Measurements from ENCODE around the gene POU2F2.
"Not testable (repeated sequence)": the region's sequence is repeated elsewhere in the genome, so short reads cannot be mapped to it uniquely, and the experiment has no call there.

Gene POU2F2

DNA sequence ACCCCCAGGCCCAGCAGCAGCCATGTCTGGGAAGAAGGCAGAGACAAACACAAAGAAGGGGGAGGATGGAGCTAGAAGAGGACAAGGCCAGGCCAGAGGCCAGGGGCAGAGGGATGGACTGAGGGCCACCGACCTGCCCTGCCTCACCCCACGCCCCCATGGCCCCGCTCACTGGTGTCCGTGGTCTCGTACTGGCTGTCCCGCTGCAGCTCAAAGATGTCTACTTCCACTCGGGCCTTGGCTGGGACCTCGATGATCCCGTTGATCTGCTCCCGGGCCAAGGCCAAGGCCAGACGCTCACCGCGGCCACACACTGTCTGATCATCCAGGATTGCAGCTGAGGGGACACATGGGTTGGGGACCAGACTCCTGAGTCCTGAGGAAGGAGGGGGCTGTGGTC is 67.2 kb downstream of the POU2F2 start:
- DNase-seq (ENCODE audit: low read depth in 2 of 2, low spot score in 1 of 2) = no peak

DNA sequence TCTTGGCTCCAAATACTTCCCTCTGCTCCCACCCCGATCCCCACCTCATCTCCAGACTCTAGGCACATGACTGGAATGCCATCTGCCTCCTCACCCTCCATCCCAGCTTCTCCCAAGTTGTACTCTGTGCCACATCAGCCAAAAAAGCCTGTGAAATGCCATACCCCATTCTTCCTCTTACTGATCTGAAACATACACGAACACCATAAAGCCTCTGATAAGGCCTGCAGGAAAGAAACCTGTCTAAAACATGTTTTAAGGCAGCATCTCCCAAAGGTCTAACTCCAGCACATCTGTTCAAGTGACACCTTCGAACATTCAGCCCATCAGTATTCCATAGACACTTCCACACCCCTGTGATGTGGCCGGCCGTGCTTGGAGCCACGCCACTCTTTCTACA is 67.8 kb downstream of the POU2F2 start:
- no peak for DNase-seq (ENCODE audit: low read depth in 2 of 2, low spot score in 1 of 2)

DNA sequence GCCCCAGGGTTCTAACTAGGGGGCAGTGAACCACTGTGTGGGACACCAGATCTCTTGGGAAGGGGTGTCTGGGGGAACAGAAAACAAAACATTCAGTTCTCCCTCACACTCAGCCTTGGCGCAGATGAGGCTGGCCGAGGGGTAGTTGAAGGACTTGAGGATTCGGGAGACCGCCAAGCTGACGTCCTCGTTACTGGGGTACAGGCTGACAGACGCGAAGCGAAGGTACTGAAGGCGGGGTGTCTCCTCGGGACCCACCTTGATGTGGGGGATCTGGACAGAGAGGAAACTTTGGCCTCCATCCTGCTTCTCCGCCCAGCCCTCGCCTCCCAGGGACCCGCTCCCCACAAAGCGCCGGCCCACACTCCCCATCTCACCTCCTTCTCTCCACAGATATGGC is 69.9 kb downstream of the POU2F2 start:
- no peak for DNase-seq (ENCODE audit: low read depth in 2 of 2, low spot score in 1 of 2)

- no peak for DNase-seq (ENCODE audit: low read depth in 2 of 2, low spot score in 1 of 2)
Observed at GRCh38 chr19:42060117-42060516, 72.1 kb downstream of the POU2F2 start.

- no peak for DNase-seq (ENCODE audit: low read depth in 2 of 2, low spot score in 1 of 2)
Observed at GRCh38 chr19:42059196-42059595, 73.0 kb downstream of the POU2F2 start.

DNA sequence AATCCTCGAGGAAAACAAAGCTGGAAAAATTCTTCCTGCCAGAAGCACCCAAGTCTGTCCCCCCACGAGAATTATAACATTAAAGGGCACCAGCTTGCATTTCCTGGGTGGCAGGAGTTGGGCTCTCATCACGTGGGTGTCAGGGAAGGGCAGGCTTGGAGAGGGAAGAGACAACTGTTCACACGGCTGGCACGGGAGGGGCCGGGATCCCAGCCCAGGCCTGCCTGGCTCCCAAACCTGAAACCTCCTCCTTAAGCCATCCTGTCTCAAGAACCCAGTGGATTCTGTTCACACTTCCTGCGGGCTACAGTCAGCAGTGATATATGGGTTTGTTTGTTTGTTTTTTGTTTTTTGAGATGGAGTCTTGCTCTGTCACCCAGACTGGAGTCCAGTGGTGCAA is 74.4 kb downstream of the POU2F2 start:
- DNase-seq (ENCODE audit: low read depth in 2 of 2, low spot score in 1 of 2) = no peak

DNA sequence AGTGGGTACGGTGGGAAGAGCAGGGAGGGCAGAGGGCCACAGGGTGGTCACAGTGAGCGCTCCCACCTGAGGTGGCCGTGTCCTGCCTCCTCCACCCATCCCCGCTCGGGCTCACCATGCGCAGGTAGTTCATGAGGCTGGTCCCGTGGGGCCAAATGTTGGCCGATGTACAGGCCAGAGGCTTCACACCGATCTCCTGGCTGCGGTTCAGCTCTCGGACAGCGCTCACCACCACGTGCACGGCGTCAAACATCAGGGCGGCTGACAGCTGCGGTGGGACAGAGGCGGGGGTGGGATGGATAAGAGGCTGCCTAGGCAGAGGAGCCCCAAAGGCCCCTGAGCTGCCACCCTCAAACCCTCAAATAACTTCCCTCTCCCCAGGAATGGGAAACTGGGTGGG is 78.0 kb downstream of the POU2F2 start:
- DNase-seq (ENCODE audit: low read depth in 2 of 2, low spot score in 1 of 2) = no peak

DNA sequence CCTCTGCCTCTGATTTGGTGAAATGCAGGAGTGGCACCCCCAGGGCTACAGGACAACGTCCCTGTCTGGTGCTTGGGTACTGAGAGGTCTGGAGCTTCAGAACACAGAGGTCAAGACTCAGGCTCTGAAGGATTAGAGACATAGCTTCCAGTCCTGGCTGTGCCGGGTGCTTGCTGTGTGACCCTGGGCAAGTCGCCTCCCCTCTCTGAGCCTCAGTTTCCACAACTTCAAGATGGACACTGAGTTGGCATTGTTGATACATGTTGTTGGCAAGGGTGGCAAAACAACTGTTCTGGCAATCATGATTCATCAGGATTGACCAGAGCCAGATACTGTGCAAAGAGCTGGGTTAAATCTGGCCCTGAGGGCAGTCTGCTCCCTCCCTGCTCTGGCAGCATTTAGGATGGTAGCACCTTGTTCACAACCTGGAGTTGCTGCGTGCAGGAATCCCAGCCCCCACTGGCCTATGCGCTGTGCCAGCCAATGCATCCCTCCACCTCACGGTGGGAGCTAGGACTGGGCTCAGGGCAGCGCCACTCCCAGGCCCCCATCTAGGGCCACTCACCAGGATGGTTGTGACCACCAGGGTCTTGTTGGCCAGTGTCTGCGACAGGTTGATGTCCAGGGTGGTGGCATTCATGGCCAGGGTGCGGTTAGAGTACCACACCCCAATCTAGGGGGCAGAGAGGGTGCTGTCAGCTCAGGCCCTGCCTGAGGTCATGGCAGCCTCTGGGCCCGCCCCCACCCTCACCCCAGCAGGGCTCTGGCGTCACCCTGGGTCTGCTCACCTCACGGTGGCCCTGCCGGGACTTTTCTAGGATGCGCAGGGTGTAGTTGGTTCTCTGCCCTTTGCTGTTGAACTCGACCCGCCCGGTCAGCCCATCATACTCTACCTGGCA is 79.0 kb downstream of the POU2F2 start:
- no peak for DNase-seq (ENCODE audit: low read depth in 2 of 2, low spot score in 1 of 2)

DNA sequence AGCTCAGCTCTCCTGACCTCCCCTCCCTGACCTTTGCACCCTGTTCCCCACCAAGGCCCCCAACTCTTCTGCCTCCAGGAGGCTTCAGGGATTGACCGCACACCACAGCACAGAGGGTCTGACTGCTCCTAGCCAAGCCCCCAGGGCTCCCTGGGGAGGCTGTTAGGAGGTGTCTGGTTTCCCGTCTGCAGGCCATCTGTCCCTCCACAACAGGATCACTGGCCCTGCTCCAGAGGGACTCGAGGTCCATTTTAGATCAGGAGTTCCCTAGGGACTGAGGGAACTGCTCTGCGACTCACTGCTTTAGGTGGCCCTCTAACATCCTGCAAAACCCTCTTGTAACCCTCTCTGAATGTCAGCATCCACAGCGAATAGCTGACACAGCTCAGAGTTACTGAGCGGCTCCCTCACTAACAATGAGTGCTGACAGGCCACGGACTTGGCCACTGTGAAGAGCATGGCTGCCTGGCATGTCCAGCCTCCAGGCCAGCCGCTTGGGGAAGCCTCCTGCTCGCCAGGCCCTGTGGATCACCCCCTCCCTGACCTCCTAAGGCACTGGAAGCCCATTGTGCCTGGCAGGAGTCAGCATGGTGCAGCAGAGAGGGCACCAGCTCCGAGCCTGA is 79.9 kb downstream of the POU2F2 start:
- no peak for DNase-seq (ENCODE audit: low read depth in 2 of 2, low spot score in 1 of 2)

DNA sequence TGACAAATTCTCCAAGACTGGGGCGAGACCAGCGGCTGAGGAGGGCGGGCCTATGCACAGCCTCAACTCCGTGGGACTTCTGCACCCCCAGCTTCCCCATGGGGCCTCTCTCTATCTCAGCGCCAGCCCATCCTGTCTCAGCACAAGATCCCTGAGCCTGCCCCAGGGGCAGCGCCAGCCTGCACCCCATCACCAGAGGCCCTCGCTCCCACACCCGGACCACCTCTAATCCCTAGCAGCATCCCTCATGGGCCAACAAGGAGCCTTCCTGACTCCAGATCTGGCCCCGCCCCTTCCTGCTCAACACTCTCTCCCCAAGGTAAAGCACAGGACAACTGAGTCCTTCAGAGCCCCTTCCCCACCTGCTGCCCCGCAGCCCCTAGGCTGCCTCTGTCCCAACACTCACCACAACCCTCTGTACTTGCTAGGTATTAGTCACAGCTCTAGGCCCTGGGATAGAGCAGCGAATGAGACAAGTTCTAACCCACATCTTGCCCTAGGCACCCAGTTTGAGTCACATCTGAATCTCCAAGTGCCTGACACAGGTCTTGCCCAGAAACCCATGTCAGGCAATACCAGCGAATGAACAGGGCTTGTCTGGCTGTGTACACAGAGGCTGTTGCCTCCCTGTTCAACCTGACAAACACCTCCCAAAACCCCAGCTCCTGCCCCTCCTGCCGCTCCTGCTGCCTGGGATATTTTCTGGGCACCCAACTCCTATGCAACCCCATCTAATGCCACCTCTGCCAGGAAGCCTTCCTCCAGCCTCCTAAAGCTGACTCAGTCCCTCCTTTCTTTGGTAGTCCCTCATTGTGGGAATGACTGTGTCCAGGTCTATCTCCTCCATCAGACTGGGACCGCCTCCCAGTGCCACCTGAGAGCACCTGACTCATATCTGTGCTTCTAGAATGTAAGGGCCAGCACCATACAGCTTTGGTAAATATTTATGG is 80.8 kb downstream of the POU2F2 start:
- no peak for DNase-seq (ENCODE audit: low read depth in 2 of 2, low spot score in 1 of 2)

DNA sequence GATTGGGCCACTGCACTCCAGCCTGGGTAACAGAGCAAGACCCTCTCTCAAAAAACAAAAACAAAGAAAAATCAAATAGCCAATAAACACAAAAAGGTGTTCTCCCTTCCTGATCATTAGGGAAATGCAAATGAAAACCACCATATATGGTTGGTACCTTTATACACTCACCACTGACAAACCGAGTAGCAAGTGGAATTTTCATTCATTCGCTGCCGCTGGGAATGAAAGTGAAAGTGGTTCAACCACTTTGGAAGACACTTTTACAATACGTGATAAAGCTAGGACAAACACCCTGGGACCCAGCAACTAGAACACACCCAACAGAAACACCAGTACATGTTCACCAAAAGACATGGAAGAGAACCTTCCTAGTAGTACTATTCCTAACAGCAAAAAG is 83.3 kb downstream of the POU2F2 start:
- no peak for DNase-seq (ENCODE audit: low read depth in 2 of 2, low spot score in 1 of 2)

DNA sequence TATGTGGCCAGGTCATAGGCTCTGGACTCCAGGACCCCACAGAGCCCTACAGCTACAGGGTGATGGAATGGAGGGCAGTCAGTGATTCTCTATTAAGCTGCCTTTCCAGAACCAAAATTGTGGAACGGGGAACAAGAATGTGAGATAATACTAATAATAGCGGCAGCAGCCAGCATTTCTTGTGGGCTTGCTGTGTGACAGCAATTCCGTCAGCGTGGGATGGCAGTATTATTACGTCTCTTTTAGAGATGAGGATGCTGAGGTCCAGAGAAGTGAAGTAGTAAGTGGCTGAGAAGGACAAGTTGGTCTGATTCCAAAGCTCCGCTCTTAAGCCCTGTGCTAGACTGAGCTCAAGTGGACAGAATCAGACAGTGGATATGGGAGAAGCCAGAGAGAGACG is 86.7 kb downstream of the POU2F2 start:
- no peak for DNase-seq (ENCODE audit: low read depth in 2 of 2, low spot score in 1 of 2)

DNA sequence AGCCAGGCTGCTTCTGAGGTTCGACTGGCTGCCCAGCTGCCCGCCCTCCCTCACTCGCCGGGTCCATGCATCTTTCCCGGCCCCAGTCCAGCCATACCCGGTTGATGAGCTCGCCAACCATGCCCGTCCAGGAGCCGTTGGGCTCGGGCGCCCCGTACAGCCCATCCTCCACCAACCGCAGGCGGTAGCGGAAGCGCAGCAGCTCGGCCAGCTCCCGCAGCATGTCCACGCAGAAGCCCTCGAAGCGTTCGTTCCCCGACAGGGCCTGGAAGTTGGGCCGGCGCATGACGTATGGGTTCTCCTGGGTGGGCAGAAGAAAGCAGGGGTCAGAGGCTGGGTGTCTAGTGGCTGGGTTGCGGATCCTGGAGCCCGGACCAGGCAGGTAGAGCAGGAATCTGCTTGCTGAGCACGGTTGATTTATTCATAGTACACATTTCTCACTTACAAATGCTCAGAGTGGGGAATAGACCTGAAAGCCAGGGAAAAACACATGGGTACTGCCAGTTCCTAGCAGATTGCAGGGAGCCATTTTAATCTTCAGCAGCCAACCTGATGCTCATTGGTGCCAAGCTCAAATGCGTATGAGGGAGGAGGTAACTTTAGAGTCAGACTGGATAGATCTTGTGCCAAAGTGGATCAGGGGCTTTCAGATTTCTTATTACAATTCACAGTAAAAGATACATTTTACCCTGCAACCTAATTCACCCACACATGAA is 89.6 kb downstream of the POU2F2 start:
- no peak for DNase-seq (ENCODE audit: low read depth in 2 of 2, low spot score in 1 of 2)

DNA sequence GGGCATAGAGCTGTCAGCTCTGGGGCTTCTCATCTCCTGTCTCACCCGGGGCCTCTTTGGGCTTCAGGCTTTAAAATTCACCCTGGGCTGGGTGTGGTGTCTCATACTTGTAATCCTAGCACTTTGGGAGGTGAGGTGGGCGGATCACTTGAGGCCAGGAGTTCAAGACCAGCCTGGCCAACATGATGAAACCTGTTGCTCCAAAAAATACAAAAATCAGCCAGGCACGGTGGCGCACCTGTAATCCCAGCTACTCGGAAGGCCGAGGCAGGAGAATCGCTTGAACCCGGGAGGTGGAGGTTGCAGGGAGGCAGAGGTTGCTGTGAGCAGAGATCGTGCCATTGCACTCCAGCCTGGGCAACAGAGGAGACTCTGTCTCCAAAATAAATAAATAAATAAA is 91.8 kb downstream of the POU2F2 start:
- not testable (repeated sequence) for DNase-seq (ENCODE audit: low read depth in 2 of 2, low spot score in 1 of 2)

DNA sequence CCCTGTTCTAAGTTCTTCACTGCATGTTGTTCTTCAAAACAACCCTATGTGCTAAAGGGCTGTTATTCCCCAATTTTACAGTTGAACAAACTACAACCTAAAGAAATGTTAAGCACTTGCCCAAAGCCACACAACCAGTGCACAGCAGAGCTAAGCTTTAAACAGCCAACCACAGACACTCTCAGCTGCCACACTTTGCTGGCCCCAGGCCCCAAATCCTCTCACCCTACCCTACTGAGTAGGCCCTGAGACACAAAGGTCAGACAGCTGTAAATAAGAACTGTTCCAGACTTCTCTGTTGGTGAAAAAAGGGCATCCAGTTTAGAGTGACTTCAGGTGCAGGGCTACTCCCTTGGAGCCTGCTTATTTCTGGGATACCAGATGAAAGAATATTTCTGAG is 92.2 kb downstream of the POU2F2 start:
- no peak for DNase-seq (ENCODE audit: low read depth in 2 of 2, low spot score in 1 of 2)

- DNase-seq (ENCODE audit: low read depth in 2 of 2, low spot score in 1 of 2) = no peak
Observed at GRCh38 chr19:42038666-42039065, 93.6 kb downstream of the POU2F2 start.

DNA sequence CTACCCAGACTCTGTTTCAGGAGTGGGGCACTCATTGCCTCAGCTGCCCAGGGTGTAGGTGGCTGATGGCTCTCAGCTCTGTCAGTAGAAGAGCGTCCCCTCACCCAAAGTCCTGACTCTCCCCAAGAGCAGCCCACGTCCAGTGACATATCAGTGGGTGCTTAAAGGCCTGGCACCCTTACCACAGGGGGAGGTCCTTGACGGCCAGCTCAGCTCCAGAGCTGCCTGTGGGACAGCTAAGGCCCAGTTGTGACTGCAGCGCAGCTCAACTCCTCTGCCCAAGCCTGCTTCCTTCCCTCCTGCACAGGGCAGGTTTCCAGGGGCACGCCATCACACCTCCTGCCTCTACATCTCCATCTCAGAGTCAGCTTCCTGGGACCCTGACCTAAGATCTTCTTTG is 94.6 kb downstream of the POU2F2 start:
- DNase-seq (ENCODE audit: low read depth in 2 of 2, low spot score in 1 of 2) = no peak
